ENCODE measurements around the gene ZPR1.

DNA sequence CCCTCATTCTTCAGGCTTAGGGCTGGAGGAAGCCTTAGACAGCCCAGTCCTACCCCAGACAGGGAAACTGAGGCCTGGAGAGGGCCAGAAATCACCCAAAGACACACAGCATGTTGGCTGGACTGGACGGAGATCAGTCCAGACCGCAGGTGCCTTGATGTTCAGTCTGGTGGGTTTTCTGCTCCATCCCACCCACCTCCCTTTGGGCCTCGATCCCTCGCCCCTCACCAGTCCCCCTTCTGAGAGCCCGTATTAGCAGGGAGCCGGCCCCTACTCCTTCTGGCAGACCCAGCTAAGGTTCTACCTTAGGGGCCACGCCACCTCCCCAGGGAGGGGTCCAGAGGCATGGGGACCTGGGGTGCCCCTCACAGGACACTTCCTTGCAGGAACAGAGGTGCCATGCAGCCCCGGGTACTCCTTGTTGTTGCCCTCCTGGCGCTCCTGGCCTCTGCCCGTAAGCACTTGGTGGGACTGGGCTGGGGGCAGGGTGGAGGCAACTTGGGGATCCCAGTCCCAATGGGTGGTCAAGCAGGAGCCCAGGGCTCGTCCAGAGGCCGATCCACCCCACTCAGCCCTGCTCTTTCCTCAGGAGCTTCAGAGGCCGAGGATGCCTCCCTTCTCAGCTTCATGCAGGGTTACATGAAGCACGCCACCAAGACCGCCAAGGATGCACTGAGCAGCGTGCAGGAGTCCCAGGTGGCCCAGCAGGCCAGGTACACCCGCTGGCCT lies 42.5 kb upstream of the ZPR1 start:
- TF ChIP-seq POLR2A (IDR thresholded peaks at IDR 0.05), result no peak
- TF ChIP-seq, protein P1, sequence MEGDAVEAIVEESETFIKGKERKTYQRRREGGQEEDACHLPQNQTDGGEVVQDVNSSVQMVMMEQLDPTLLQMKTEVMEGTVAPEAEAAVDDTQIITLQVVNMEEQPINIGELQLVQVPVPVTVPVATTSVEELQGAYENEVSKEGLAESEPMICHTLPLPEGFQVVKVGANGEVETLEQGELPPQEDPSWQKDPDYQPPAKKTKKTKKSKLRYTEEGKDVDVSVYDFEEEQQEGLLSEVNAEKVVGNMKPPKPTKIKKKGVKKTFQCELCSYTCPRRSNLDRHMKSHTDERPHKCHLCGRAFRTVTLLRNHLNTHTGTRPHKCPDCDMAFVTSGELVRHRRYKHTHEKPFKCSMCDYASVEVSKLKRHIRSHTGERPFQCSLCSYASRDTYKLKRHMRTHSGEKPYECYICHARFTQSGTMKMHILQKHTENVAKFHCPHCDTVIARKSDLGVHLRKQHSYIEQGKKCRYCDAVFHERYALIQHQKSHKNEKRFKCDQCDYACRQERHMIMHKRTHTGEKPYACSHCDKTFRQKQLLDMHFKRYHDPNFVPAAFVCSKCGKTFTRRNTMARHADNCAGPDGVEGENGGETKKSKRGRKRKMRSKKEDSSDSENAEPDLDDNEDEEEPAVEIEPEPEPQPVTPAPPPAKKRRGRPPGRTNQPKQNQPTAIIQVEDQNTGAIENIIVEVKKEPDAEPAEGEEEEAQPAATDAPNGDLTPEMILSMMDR (IDR thresholded peaks at IDR 0.05), result no peak

Data from thyroid gland (tissue), 4 donors.